Kidney epithelial cell (primary cell): ENCODE data around the gene RUSF1. TPM values are rescaled to one million over a fixed set of nuclear protein-coding genes. Genes with fewer than 3 reads are reported as not detected.

ENCODE experiments used
- DNase-seq: peaks from one replicate; pipeline ENCODE4 v3.0.0-alpha.2; 2010; ENCODE audit warnings: low read depth
- H3K27me3 ChIP-seq: 2 replicates; pipeline ENCODE4 v1.6.0; 2011; ENCODE audit warnings: low read length; ENCODE audit not compliant: control insufficient read depth, insufficient read depth
- H3K36me3 ChIP-seq: 2 replicates; pipeline ENCODE4 v1.5.1; 2011; ENCODE audit warnings: low read length; ENCODE audit not compliant: control insufficient read depth, insufficient read depth
- H3K4me3 ChIP-seq: 2 replicates; pipeline ENCODE4 v1.5.1; 2011; ENCODE audit warnings: low read depth, mild to moderate bottlenecking, control low read depth, low read length
- CTCF ChIP-seq: IDR thresholded peaks from 2 replicates; pipeline ENCODE4 v1.5.1; 2011; ENCODE audit warnings: mild to moderate bottlenecking, moderate library complexity, low read length, control low read depth, inconsistent platforms; ENCODE audit not compliant: insufficient read depth, poor library complexity, severe bottlenecking
- total RNA-seq: library from RNA; depleted of rRNA; stranded (reverse); fragments of >200 nt; gene quantifications from 2 replicates; pipeline ENCODE4 v1.2.3, GENCODE V29; 2015

The RUSF1 gene
- total RNA-seq, 1 donor from 2014 or later: 54.0 TPM

DNA sequence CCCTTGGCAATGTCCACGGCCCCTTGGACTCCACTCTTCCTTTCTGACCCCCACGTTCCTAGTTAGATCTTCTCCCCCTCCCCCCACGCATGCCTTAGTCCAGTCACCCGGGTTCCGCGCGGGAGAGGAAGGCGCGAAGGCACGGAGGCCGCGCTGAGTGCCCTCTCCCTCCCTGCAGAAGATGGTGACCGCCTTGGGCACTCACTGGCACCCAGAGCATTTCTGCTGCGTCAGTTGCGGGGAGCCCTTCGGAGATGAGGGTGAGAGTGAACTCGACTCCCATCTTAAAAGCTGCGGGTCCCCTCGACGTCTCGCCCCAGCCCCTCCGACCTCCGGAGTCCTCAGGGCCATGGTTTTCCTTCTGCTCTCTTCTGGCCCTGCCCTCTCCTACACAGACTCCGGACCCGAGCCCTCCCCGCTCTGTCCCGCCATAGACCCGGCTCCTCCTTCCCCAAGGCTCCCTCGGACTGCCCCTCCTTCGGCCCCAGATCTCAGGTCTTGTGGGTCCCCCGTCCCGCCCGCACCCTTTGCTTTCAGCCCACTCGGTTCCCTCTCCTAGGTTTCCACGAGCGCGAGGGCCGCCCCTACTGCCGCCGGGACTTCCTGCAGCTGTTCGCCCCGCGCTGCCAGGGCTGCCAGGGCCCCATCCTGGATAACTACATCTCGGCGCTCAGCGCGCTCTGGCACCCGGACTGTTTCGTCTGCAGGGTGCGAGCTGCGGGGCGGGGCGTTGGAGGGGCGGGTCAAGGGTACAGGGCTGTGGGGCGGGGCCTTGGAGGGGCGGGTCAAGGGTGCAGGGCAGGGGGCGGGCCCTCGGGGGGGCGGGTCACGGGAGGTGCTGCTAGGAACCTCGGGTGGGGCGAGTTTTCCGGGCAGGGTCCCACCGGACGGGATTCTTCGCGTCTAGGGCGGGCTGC, 31.6 kb downstream of the RUSF1 start:
- H3K36me3 ChIP-seq: no peaks in the 10 kb centered on the region
- H3K27me3 ChIP-seq: peaks cover 2% of the 10 kb centered on the region
- no peak for DNase-seq
- H3K4me3 ChIP-seq: no peak overlapping the region
- no peak for TF ChIP-seq CTCF

GRCh38 chr16:31475946-31476302, 32.3 kb downstream of the RUSF1 start:
- Histone ChIP-seq H3K36me3 (no peaks in the 10 kb centered on the region), H3K27me3 (peaks cover 2% of the 10 kb centered on the region), H3K4me3 (no peak overlapping the region)
- DNase-seq: no peak
- no peak for TF ChIP-seq CTCF

DNA sequence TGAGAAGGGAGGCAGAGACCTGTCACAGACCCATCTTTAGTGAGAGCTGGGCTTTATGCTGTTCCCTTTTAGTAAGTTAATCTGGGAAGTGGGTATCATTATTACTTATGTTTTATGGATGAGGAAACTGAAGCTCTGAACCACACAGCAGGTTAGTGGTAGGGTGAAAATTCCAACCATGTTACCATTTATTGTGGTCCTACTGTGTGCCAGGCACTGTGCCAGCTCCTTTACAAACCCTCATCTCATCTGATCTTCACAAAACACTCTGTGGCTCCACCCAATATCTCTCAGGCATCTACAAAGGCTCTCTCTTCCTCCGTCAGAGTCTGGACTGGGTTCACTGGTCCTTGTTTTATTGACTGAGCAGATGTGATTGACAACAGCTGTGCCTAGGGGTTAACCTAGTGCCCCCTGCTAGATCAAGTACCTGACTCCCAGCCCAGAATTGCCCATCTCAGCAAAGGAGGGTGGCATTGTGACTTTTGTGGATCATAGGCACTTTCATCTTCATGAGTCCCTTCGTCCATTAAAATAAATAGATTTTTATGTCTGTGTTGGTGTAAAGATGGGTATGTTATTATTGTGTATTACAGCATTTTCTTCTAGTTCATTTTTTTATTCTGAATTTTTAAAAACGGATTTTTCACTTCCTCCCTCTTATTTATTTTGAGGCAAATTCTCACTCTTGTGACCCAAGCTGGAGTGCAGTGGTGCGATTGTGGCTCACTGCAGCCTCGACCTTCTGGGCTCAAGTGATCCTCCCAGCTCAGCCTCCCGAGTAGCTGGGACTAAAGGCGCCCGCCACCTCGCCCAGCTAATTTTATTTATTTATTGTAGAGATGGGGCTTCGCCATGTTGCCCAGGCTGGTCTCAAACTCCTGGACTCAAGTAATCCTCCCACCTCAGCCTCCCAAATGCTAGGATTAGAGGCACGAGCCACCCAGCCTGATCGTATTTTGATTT, 33.1 kb downstream of the RUSF1 start:
- TF ChIP-seq CTCF: no peak
- H3K4me3 ChIP-seq: no peak overlapping the region

DNA sequence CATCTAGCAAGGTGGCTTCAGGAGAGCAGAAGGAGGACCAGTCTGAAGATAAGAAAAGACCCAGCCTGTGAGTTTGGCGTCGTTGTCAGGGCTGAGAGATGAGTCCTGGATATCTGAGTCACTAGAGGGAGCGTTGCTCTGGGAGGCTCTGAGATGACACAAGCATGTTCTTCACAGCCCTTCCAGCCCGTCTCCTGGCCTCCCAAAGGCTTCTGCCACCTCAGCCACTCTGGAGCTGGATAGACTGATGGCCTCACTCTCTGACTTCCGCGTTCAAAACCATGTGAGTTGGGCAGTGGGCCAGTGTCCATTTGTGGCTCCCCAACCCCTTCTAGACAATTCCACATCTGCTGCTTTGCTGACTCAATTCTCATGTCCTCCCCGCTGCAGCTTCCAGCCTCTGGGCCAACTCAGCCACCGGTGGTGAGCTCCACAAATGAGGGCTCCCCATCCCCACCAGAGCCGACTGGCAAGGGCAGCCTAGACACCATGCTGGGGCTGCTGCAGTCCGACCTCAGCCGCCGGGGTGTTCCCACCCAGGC, 33.9 kb downstream of the RUSF1 start:
- no peak for DNase-seq
- H3K4me3 ChIP-seq: no peak overlapping the region
- H3K27me3 ChIP-seq: peaks cover 2% of the 10 kb centered on the region
- TF ChIP-seq CTCF: no peak
- no peaks in the 10 kb centered on the region for H3K36me3 ChIP-seq

More for the DNA sequence above, 33.1 kb downstream of the RUSF1 start:
- H3K36me3 ChIP-seq: no peaks in the 10 kb centered on the region
- H3K27me3 ChIP-seq: peaks cover 2% of the 10 kb centered on the region
- no peak for DNase-seq

DNA sequence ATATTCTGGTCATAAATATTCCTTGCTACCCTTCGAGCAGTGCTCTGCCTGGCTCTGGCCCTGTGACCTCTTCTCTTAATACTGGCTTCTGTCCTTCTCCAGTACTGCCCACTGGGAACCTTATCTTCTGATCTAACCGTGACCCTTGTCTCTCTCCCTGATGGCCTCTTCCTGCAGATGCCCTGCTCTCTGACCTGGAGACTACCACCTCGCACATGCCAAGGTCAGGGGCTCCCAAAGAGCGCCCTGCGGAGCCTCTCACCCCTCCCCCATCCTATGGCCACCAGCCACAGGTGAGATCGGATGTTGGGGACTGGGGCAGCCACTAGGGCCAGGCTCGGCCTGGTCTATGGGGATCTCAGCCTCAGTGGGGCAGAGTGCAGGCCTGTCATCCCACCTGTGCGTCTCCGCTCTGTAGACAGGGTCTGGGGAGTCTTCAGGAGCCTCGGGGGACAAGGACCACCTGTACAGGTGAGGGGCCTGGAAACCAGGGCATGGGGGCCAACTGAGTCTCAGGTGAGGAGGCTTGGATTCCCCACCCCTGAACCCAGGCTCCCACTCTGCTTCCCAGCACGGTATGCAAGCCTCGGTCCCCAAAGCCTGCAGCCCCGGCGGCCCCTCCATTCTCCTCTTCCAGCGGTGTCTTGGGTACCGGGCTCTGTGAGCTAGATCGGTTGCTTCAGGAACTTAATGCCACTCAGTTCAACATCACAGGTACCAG, 34.8 kb downstream of the RUSF1 start:
- no peak for DNase-seq
- Histone ChIP-seq H3K27me3 (peaks cover 2% of the 10 kb centered on the region), H3K36me3 (no peaks in the 10 kb centered on the region), H3K4me3 (no peak overlapping the region)
- TF ChIP-seq CTCF: no peak
